ENCODE results near the gene TPM2. TPM values are rescaled to one million over a fixed set of nuclear protein-coding genes. Genes with fewer than 3 reads are reported as not detected.

The TPM2 gene
- total and polyA plus RNA-seq, 11 donors = 621 to 2,450 (median 858) TPM

DNA sequence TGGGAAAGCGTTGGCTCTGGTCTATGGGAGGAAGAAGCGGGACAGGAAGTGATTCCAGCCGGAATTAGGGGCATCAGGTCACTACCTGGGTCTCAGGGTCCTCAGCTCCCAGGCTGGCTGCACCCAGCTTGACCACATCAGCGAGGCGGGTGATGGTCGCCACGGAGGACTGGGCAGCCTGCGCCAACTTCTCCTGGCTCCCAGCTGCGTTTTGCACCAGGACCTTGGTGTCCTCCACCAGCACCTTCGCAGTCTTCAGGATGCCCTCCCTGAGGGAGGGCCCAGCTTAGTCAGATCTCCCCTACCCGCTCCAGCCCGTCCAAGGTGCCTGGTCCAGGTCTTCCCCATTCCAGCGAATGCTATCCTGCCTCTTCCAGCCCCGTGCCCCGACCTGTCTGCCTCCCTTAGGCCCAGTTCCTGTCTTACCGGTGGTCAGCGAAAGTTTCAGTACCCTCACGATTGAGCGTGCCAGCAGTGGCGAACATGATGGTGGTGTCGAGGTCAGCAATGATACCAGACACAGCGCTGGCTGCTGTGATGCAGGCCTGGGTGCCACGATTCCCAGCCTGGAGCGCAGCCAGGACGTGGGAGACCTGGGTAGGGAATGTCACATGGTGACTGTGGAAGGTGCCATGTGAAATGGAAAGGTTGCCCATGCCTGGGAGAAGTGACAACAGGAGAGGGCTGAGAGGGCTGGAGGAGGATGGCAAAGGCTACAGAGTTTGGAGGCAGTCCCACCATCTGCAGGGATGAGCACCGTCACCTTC lies 14.4 kb upstream of the TPM2 start:
- intact Hi-C loops (cut with DNase I) = no loop called here
- Histone ChIP-seq H3K27ac (peak overlapping the region in 2 of 12 donors; percentile 27 to 59), H3K9me3 (no peaks in the 10 kb centered on the region), H3K4me3 (no peak overlapping the region), H3K4me1 (peaks cover 0 to 21% (median 4%) of the 10 kb centered on the region in 12 donors), H3K27me3 (no peaks in the 10 kb centered on the region), H3K36me3 (peaks cover 13 to 100% (median 100%) of the 10 kb centered on the region in 9 donors)
- 86 to 89% (median 86%) methylated on average over 26 of the region's 26 CpGs for WGBS, 4 donors
- ATAC-seq (peak; percentile 51 to 73 (median 55)), DNase-seq (peak in 3 of 5 donors; percentile 53 to 69 (median 58))
- no peak for TF ChIP-seq POLR2A (IDR thresholded peaks at IDR 0.05)
- TF ChIP-seq, protein P1, sequence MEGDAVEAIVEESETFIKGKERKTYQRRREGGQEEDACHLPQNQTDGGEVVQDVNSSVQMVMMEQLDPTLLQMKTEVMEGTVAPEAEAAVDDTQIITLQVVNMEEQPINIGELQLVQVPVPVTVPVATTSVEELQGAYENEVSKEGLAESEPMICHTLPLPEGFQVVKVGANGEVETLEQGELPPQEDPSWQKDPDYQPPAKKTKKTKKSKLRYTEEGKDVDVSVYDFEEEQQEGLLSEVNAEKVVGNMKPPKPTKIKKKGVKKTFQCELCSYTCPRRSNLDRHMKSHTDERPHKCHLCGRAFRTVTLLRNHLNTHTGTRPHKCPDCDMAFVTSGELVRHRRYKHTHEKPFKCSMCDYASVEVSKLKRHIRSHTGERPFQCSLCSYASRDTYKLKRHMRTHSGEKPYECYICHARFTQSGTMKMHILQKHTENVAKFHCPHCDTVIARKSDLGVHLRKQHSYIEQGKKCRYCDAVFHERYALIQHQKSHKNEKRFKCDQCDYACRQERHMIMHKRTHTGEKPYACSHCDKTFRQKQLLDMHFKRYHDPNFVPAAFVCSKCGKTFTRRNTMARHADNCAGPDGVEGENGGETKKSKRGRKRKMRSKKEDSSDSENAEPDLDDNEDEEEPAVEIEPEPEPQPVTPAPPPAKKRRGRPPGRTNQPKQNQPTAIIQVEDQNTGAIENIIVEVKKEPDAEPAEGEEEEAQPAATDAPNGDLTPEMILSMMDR (IDR thresholded peaks at IDR 0.05) = no peak

DNA sequence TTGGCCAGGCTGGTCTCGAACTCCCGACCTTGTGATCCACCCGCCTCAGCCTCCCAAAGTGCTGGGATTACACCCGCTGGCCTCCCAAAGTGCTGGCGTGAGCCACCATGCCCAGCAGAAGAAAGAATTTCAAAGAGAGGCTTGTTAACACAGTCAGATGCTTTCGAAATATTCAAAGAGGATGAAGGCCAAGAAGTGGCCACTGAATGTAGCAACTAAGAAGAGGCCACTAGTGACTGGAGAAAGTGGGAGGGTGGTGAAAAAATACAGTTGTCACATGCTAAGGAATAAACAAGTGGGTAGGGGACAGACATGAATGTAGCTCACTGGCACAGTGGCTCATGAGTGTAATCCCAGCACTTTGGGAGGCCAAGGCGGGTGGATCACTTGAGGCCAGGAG lies 13.0 kb upstream of the TPM2 start:
- Histone ChIP-seq H3K4me1 (peaks cover 0 to 21% (median 4%) of the 10 kb centered on the region in 12 donors), H3K36me3 (peaks cover 16 to 100% (median 100%) of the 10 kb centered on the region in 9 donors), H3K27ac (peak overlapping the region in 1 of 12 donors; percentile 16), H3K4me3 (no peak overlapping the region), H3K9me3 (no peaks in the 10 kb centered on the region), H3K27me3 (no peaks in the 10 kb centered on the region)
- DNase-seq (peak in 2 of 5 donors; percentile 2 to 3), ATAC-seq (no peak)
- 97 to 99% (median 98%) methylated on average over 7 of the region's 7 CpGs for whole genome bisulfite sequencing, 4 donors
- intact Hi-C loops (cut with DNase I) = no loop called here
- TF ChIP-seq, protein P1 (IDR thresholded peaks at IDR 0.05) = no peak
- no peak for TF ChIP-seq POLR2A (IDR thresholded peaks at IDR 0.05)

DNA sequence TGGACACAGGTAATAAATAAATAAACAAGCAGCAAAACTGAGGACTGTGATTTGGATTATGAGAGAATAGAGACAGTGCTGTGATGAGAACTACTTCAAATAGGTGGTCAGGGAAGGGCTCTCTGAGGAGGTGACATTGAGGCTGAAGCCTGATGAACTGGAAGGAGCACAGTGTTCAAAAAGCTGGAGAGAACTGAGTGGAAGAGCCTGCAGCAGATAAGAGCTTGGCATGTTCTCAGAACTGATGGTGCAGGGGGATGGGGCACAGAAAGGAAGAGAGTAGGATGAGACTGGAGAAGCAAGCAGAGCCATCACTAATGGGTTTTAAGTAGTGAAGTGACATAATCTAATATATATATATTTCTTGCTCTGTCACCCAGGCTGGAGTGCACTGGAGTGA lies 11.2 kb upstream of the TPM2 start:
- intact Hi-C loops (cut with DNase I) = loop anchor here in 1 of 10 donors (1.0 kb wide), 1 partner anchor 15 kb away; no protein-coding TSS in a partner anchor
- no peaks in the 10 kb centered on the region for H3K9me3 ChIP-seq
- H3K27me3 ChIP-seq = no peaks in the 10 kb centered on the region
- ATAC-seq (peak; percentile 50 to 59 (median 58)), DNase-seq (peak in 2 of 5 donors; percentile 25 to 38)
- no peak for TF ChIP-seq POLR2A (IDR thresholded peaks at IDR 0.05)
- TF ChIP-seq, protein P1 (IDR thresholded peaks at IDR 0.05) = no peak
- H3K36me3 ChIP-seq = peaks cover 15 to 100% (median 99%) of the 10 kb centered on the region in 9 donors
- peak overlapping the region in 8 of 12 donors; percentile 3 to 74 (median 40) for H3K27ac ChIP-seq
- peaks cover 0 to 21% (median 7%) of the 10 kb centered on the region in 12 donors for H3K4me1 ChIP-seq
- H3K4me3 ChIP-seq = no peak overlapping the region

DNA sequence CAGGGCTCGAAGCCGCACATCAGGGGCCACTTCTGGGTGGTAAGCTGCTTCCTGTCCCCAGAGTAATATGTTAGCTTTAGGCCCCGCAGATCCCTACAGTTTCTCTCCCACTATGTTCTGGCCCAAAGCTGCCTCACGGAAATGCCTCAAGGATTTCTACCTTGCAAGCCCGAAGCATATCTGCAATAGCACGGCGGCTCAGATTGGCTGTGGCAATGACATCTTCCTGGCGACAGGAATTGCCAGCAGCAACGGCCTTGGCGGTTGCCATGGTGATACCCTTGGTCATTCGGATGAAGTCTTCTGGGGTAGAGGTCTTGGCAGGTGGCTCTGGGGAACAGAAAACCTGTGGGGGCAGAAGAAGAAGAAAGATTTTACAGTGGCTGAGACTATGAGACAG lies 10.3 kb upstream of the TPM2 start:
- no peaks in the 10 kb centered on the region for H3K27me3 ChIP-seq
- H3K4me1 ChIP-seq = peaks cover 0 to 19% (median 7%) of the 10 kb centered on the region in 12 donors
- TF ChIP-seq, protein P1 (IDR thresholded peaks at IDR 0.05) = no peak
- TF ChIP-seq POLR2A (IDR thresholded peaks at IDR 0.05) = no peak
- ATAC-seq (no peak), DNase-seq (peak in 2 of 5 donors; percentile 4 to 20)
- no peak overlapping the region for H3K4me3 ChIP-seq
- peaks cover 6 to 100% (median 94%) of the 10 kb centered on the region in 9 donors for H3K36me3 ChIP-seq
- H3K9me3 ChIP-seq = no peaks in the 10 kb centered on the region
- peak overlapping the region in 4 of 12 donors; percentile 3 to 74 (median 54) for H3K27ac ChIP-seq
- intact Hi-C loops (cut with DNase I) = no loop called here
- 78 to 90% (median 86%) methylated on average over 11 of the region's 11 CpGs for WGBS, 4 donors
